Ovary (tissue), 9 donors: ENCODE measurements around the gene ACSL6. TPM values are rescaled to one million over a fixed set of nuclear protein-coding genes. Genes with fewer than 3 reads are reported as not detected.
"Not testable (repeated sequence)": the region's sequence is repeated elsewhere in the genome, so short reads cannot be mapped to it uniquely, and the experiment has no call there.

Experiments used
- DNase-seq, 5 donors: peaks; one replicate each; pipeline ENCODE4 v3.0.0-alpha.2; 2019 to 2020
- H3K27ac ChIP-seq, 2 donors: fragments of 200-600 bp; one replicate each; pipeline versions ENCODE4 v1.5.1 to v1.8.0; 2019 to 2022
- H3K27me3 ChIP-seq: fragments of 200-600 bp; one replicate; pipeline ENCODE4 v1.8.0; 2022
- H3K36me3 ChIP-seq: fragments of 200-600 bp; sonication (generic); one replicate; pipeline ENCODE4 v1.5.1; 2019
- H3K4me1 ChIP-seq: one replicate; pipeline ENCODE4 v1.8.1; 2013; ENCODE audit warnings: mild to moderate bottlenecking, moderate library complexity; ENCODE audit not compliant: insufficient read depth
- H3K4me3 ChIP-seq: fragments of 200-600 bp; sonication (generic); one replicate; pipeline ENCODE4 v1.5.1; 2017
- H3K9me3 ChIP-seq, 2 donors: fragments of 200-600 bp in 1 of 2; sonication (generic) in 1 of 2; one replicate each; pipeline versions ENCODE4 v1.5.1 to v1.8.1; 2013 to 2019; ENCODE audit warnings: mild to moderate bottlenecking in 1 of 2, moderate library complexity in 1 of 2
- CTCF ChIP-seq, 3 donors: fragments of 450-650 bp in 2 of 3; fragments of 200-600 bp in 1 of 3; IDR thresholded peaks; one replicate each; pipeline versions ENCODE4 v1.5.1 to v1.8.0; 2016 to 2022; ENCODE audit warnings: antibody characterized with exemption in 3 of 3, mild to moderate bottlenecking in 1 of 3
- WGBS, 3 donors: extraction: QIAGEN DNeasy Blood & Tissue Kit in 1 of 3; methylation state at CpG; one replicate each; pipeline versions ENCODE4 v1.1.5 to v1.1.7; 2013 to 2017; 5-methylcytosine and 5-hydroxymethylcytosine counted together
- intact Hi-C, 4 donors: fragments of 100-400 bp; cut with DNase I; formaldehyde crosslinking; loops; one replicate each; pipeline versions ENCODE4 v1.11.0 to v1.15.1; 2022 to 2023
- polyA plus RNA-seq, 2 donors: library from polyadenylated mRNA; stranded (reverse); fragments of 200-250 nt in 1 of 2; fragments of 350-450 nt in 1 of 2; fragmentation: Illumina TruSeq in 1 of 2; extraction: RNeasy Lipid Tissue Mini Kit (QIAGEN cat#74804) in 1 of 2; gene quantifications; one replicate each; pipeline ENCODE4 v1.2.3, GENCODE V29; 2013 to 2014
- total RNA-seq, 7 donors: library from RNA; depleted of rRNA in 2 of 7; stranded (reverse); fragments of >200 nt in 2 of 7; fragmentation: NEBNext Ultra II Directional in 3 of 7; extraction: Animal tissue kit (Norgen Biotek cat#: 25700) in 3 of 7; gene quantifications; one replicate each; pipeline versions ENCODE4 v1.1.0 to v1.2.4, GENCODE V29; 2016 to 2023
- donor health status: DM: no; HTN: no; CAD: no; lungs with moderate emphysema.
- donor health status: DM: no; HTN: no; CAD: no.
- donor health status: Bipolar disorder and iron deficiency.
- donor health status: DM: yes; HTN: yes; CAD: no.
- donor health status: DM: no; HTN: no; CAD: no.
- donor health status: DM: yes; HTN: yes; CAD: no.

Gene ACSL6
- total and polyA plus RNA-seq, 9 donors: 0.07 to 0.65 (median 0.22) TPM; not detected in 1

- H3K36me3 ChIP-seq: no peaks in the 10 kb centered on the region
- no peak overlapping the region for H3K4me3 ChIP-seq
- intact Hi-C loops: no loop called here
- WGBS, 3 donors: 61 to 76% (median 73%) methylated on average over 2 of the region's 2 CpGs
- no peak overlapping the region for H3K27ac ChIP-seq
- H3K27me3 ChIP-seq: no peaks in the 10 kb centered on the region
- no peaks in the 10 kb centered on the region for H3K9me3 ChIP-seq
- no peaks in the 10 kb centered on the region for H3K4me1 ChIP-seq
- DNase-seq: no peak
- no peak for TF ChIP-seq CTCF (IDR thresholded peaks at IDR 0.05)
Measured at GRCh38 chr5:131906668-131907067, 104.8 kb downstream of the ACSL6 start.

DNA sequence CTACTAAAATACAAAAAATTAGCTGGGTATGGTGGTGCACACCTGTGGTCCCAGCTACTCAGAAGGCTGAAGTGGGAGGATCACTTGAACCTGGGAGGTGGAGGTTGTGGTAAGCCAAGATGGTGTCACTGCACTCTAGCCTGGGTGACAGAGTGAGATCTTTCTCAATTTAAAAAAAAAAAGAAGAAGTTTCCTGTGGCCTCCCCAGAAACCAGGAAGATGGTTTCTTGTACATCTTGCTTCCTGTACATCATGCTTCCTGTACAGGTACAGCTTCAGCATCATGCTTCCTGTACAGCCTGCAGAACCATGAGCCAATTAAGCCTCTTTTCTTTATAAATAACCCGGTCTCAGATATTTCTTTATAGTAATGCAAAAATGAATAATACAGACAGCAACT lies 109.2 kb downstream of the ACSL6 start:
- 79 to 88% (median 83%) methylated on average over 1 of the region's 1 CpG for WGBS, 3 donors
- DNase-seq, H3K4me1 ChIP-seq, H3K4me3 ChIP-seq, H3K9me3 ChIP-seq, H3K36me3 ChIP-seq, H3K27ac ChIP-seq, H3K27me3 ChIP-seq, intact Hi-C loops: not testable (repeated sequence)

Other genes with a start within 250 kb of the ACSL6 start
- 10 to 100 TPM; 37.2 to 52.7 (median 42.4) TPM for gene FNIP1, start 214.6 kb downstream of the ACSL6 start, total RNA-seq
- gene FNIP1, start 214.6 kb downstream of the ACSL6 start, polyA plus RNA-seq: 10 to 100 TPM in 1 of 2 donors, 1 to 10 TPM in 1; 7.2 to 11.8 TPM
- gene MEIKIN, start 66.0 kb downstream of the ACSL6 start, total RNA-seq: not detected
- under 1 TPM in 1 of 2 donors, not detected in 1; 0.29 TPM for gene MEIKIN, start 66.0 kb downstream of the ACSL6 start, polyA plus RNA-seq
- not detected for gene IL3, start 49.0 kb upstream of the ACSL6 start, total RNA-seq
- not detected for gene IL3, start 49.0 kb upstream of the ACSL6 start, polyA plus RNA-seq
- under 1 TPM in 1 of 7 donors, not detected in 6; 0.28 TPM for gene CSF2, start 62.1 kb upstream of the ACSL6 start, total RNA-seq
- not detected for gene CSF2, start 62.1 kb upstream of the ACSL6 start, polyA plus RNA-seq
- gene P4HA2, start 216.2 kb upstream of the ACSL6 start, total RNA-seq: 10 to 100 TPM in 5 of 7 donors, 1 to 10 TPM in 2; 3.9 to 36.9 (median 15.4) TPM
- 10 to 100 TPM in 1 of 2 donors, 1 to 10 TPM in 1; 4.6 to 25.8 TPM for gene P4HA2, start 216.2 kb upstream of the ACSL6 start, polyA plus RNA-seq
- gene PDLIM4, start 246.0 kb upstream of the ACSL6 start, total RNA-seq: 10 to 100 TPM; 17.9 to 63.4 (median 45.4) TPM
- 10 to 100 TPM in 1 of 2 donors, 1 to 10 TPM in 1; 3.4 to 25.9 TPM for gene PDLIM4, start 246.0 kb upstream of the ACSL6 start, polyA plus RNA-seq